Lower lobe of right lung (tissue), 2 donors: Measurements from ENCODE around the gene ACAA2. TPM values are rescaled to one million over a fixed set of nuclear protein-coding genes. Genes with fewer than 3 reads are reported as not detected.

ENCODE experiments used
- ATAC-seq, 2 donors: fragments of 200-7000 bp; cut with Tn5 transposase; one replicate each; pipeline ENCODE4 v1.9.1; 2020 to 2022; ENCODE audit warnings: mild to moderate bottlenecking in 2 of 2, moderate library complexity in 2 of 2
- DNase-seq: peaks from one replicate; pipeline ENCODE4 v3.0.0-alpha.2; 2020
- H3K27ac ChIP-seq: fragments of 200-600 bp; one replicate; pipeline ENCODE4 v1.8.0; 2022
- H3K27me3 ChIP-seq: fragments of 200-600 bp; one replicate; pipeline ENCODE4 v1.8.0; 2022; ENCODE audit warnings: low read depth
- H3K36me3 ChIP-seq: fragments of 200-600 bp; one replicate; pipeline ENCODE4 v1.8.0; 2022; ENCODE audit warnings: mild to moderate bottlenecking
- H3K4me1 ChIP-seq: fragments of 200-600 bp; one replicate; pipeline ENCODE4 v1.8.0; 2022
- H3K4me3 ChIP-seq: fragments of 200-600 bp; one replicate; pipeline ENCODE4 v1.8.0; 2022; ENCODE audit warnings: mild to moderate bottlenecking
- H3K9me3 ChIP-seq: fragments of 200-600 bp; one replicate; pipeline ENCODE4 v1.8.0; 2022
- CTCF ChIP-seq: fragments of 200-600 bp; IDR thresholded peaks from one replicate; pipeline ENCODE4 v1.8.0; 2022; ENCODE audit warnings: antibody characterized with exemption, mild to moderate bottlenecking
- intact Hi-C: fragments of 100-400 bp; cut with DNase I; formaldehyde crosslinking; loops from one replicate; pipeline ENCODE4 v1.11.0; 2022
- total RNA-seq: library from RNA; stranded (reverse); fragmentation: NEBNext Ultra II Directional; extraction: Animal tissue kit (Norgen Biotek cat#: 25700); gene quantifications from one replicate; pipeline ENCODE4 v1.2.1, GENCODE V29; 2021
- donor health status: DM: no; HTN: yes; CAD: no; lungs with severe emphysema.

ACAA2 gene
- total RNA-seq, 1 donor from 2014 or later: 71.3 TPM

DNA sequence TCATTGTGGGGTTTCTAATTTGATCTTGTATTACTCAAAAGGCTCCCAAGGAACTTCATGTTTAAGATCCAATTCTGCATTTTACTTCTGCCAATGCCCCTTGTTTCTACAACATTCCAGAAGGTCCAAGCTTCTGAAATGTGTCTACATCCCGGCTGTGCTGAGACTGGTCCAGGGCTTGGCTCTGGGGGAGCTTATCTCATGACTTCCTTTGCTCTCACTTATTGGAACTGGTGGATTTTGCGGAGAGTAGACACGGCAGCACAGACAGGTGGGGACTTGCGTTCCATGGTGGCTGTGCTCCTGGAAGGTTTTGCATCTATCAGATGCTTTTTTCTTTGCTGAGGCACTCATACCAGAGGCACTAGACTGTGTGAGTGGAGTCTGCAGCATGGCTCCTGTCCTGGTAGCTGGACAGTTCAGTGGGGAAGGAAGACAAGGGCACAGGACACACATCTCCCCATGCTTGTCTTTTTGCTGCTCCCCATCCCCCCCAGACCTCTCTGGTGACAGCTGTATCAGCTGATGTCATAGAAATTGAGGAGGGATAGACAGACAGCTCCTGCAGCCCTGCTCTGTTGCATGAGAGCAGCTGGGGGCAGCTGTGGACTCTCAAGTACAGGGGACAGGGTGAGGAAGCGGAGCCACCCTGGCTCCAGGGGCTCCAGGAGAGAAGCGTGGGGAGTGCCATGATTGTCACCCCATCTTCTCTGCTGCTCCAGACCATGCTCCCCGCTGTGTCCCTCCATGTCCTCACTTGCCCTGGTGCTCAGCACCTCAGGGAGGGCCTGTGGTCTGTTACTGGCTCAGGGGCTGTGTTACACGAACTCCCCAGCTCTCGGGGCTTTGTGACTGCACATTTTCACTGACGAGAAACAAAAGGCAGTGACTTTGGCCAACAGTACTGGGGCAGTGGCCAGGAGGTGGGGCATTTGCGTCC lies 46.0 kb downstream of the ACAA2 start:
- peak; percentile 9 to 29 for ATAC-seq
- Histone ChIP-seq H3K4me1 (no peaks in the 10 kb centered on the region), H3K27me3 (no peaks in the 10 kb centered on the region), H3K9me3 (no peaks in the 10 kb centered on the region), H3K4me3 (no peak overlapping the region), H3K27ac (no peak overlapping the region), H3K36me3 (no peaks in the 10 kb centered on the region)
- TF ChIP-seq CTCF: no peak
- intact Hi-C loops: no loop called here
- no peak for DNase-seq

DNA sequence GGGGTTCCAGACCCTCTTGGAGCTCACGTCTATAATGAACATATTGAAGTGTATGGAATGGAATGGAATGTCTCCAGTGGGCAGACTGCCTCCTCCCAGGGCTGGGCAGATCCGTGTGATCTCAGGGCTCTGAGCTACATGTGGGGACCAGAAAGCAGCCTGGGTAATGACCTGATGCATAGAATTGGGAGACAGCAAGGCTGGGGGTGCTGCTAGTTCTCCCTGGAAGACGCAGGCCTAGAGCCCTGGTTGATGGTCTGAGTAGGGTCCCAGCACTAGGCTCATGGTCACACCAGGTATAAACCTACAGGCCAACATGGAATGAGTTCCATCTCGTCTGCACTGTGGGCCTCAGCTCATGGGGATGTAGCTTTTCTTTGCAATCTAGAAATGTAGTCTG lies 46.7 kb downstream of the ACAA2 start:
- intact Hi-C loops: no loop called here
- Histone ChIP-seq H3K4me1 (no peaks in the 10 kb centered on the region), H3K27me3 (no peaks in the 10 kb centered on the region), H3K9me3 (no peaks in the 10 kb centered on the region), H3K36me3 (no peaks in the 10 kb centered on the region), H3K27ac (no peak overlapping the region), H3K4me3 (no peak overlapping the region)
- no peak for ATAC-seq
- TF ChIP-seq CTCF: no peak
- no peak for DNase-seq

- Histone ChIP-seq H3K27ac (no peak overlapping the region), H3K27me3 (no peaks in the 10 kb centered on the region), H3K9me3 (no peaks in the 10 kb centered on the region), H3K4me3 (no peak overlapping the region), H3K36me3 (no peaks in the 10 kb centered on the region), H3K4me1 (no peaks in the 10 kb centered on the region)
- no peak for TF ChIP-seq CTCF
- intact Hi-C loops: no loop called here
- DNase-seq (no peak), ATAC-seq (no peak)
These were observed 49.3 kb downstream of the ACAA2 start for GRCh38 chr18:49764032-49764431.

- Histone ChIP-seq H3K9me3 (no peaks in the 10 kb centered on the region), H3K27me3 (no peaks in the 10 kb centered on the region), H3K4me1 (no peaks in the 10 kb centered on the region), H3K36me3 (no peaks in the 10 kb centered on the region), H3K27ac (no peak overlapping the region), H3K4me3 (no peak overlapping the region)
- ATAC-seq (no peak), DNase-seq (no peak)
- no peak for TF ChIP-seq CTCF
- intact Hi-C loops: no loop called here
These were observed 49.7 kb downstream of the ACAA2 start for GRCh38 chr18:49763590-49763989.

DNA sequence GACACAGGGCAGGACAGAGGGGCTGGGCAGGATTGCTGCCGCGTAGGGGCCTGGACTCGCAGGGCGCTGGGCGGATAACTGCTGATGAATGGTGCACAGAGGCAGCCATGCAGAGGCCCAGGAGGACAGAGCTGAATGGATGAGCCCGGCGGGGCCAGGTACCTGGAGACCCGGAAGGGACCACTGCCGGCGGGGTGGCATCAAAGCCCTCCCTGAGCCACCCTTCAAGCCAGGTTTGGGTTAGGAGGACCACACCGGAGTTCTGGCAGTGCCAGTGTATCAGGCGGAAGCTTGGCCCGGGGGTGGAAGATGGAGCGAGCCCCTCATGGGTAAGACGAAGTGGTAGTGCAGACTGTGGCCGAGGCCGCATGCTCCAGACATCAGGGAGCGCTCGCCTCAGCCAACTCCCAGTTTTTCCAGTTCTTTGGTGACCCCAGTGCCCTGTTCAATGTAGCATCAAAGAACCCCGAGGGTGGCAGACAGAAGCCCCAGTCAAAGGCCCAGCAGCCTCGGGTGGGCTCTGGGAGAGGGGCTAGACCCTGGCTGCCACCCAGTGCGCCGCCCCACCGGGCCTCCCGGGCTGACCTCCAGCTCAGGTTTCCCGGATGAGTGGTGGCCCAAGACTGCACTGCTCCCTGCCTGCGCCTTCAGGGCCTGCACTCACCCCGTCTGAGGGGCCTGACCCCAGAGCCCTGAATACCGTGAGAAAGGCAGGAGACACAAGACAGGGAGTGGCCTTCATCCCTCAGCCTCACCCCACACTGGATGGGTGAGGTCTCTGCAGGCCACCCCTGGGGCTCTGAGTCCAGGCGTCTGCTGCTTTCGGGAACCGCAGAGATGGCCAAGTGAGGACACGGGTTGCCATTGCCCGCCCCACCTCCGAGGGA lies 50.9 kb downstream of the ACAA2 start:
- ATAC-seq (peak in 1 of 2 donors; percentile 10), DNase-seq (no peak)
- TF ChIP-seq CTCF: no peak
- H3K9me3 ChIP-seq: no peaks in the 10 kb centered on the region
- intact Hi-C loops: no loop called here
- H3K36me3 ChIP-seq: no peaks in the 10 kb centered on the region
- H3K4me3 ChIP-seq: no peak overlapping the region
- no peak overlapping the region for H3K27ac ChIP-seq
- H3K27me3 ChIP-seq: no peaks in the 10 kb centered on the region
- H3K4me1 ChIP-seq: no peaks in the 10 kb centered on the region
